Karpas-422 (cell line): ENCODE measurements around the gene LRRK1. TPM values are rescaled to one million over a fixed set of nuclear protein-coding genes. Genes with fewer than 3 reads are reported as not detected.

Source experiments
- DNase-seq: peaks from one replicate; pipeline ENCODE4 v3.0.0-alpha.2; 2015
- H2AFZ ChIP-seq: fragments of 200-600 bp; sonication (generic); 2 replicates; pipeline ENCODE4 v1.6.1; 2014; ENCODE audit warnings: antibody characterized with exemption, low read length, mixed read lengths
- H3K27ac ChIP-seq: fragments of 200-600 bp; sonication (generic); 2 replicates; pipeline ENCODE4 v1.5.1; 2014; ENCODE audit warnings: mild to moderate bottlenecking, low read length, moderate library complexity
- H3K27me3 ChIP-seq: fragments of 200-600 bp; sonication (generic); 2 replicates; pipeline ENCODE4 v1.6.1; 2014; ENCODE audit warnings: low read length, mixed read lengths
- H3K36me3 ChIP-seq: fragments of 200-600 bp; sonication (generic); 2 replicates; pipeline ENCODE4 v1.6.1; 2014; ENCODE audit warnings: low read length, mixed read lengths; ENCODE audit not compliant: insufficient read depth
- H3K4me1 ChIP-seq: fragments of 200-600 bp; sonication (generic); 2 replicates; pipeline ENCODE4 v1.6.1; 2014; ENCODE audit warnings: mild to moderate bottlenecking, low read length, mixed read lengths
- H3K4me2 ChIP-seq: fragments of 200-600 bp; sonication (generic); 2 replicates; pipeline ENCODE4 v1.6.1; 2014; ENCODE audit warnings: low read length, low read depth, mild to moderate bottlenecking; ENCODE audit not compliant: poor library complexity, severe bottlenecking
- H3K4me3 ChIP-seq: fragments of 200-600 bp; sonication (generic); 2 replicates; pipeline ENCODE4 v1.5.1; 2014; ENCODE audit warnings: mild to moderate bottlenecking, antibody characterized with exemption, low read length, mixed read lengths
- H3K79me2 ChIP-seq: fragments of 200-600 bp; sonication (generic); 2 replicates; pipeline ENCODE4 v1.6.1; 2014; ENCODE audit warnings: mild to moderate bottlenecking, low read length, mixed read lengths
- H3K9ac ChIP-seq: fragments of 200-600 bp; sonication (generic); 2 replicates; pipeline ENCODE4 v1.6.0; 2014; ENCODE audit warnings: low read length
- H3K9me2 ChIP-seq: fragments of 200-600 bp; sonication (generic), shearing (Covaris generic); replicated peaks from 2 replicates; pipeline ENCODE4 v1.6.0; 2014; ENCODE audit warnings: mild to moderate bottlenecking, low read length, moderate library complexity; ENCODE audit not compliant: insufficient read depth
- H3K9me3 ChIP-seq: fragments of 300-700, 200-600 bp; sonication (generic); 2 replicates; pipeline ENCODE4 v1.6.1; 2014; ENCODE audit warnings: low read length, mixed read lengths
- H4K20me1 ChIP-seq: fragments of 200-600 bp; sonication (generic); 2 replicates; pipeline ENCODE4 v1.6.1; 2014; ENCODE audit warnings: mild to moderate bottlenecking, antibody characterized with exemption, low read length, low read depth; ENCODE audit not compliant: insufficient read depth
- total RNA-seq: library from RNA; depleted of rRNA; stranded (reverse); fragments of >200 nt; shearing (Covaris generic); gene quantifications from 2 replicates; pipeline ENCODE4 v1.2.3, GENCODE V29; 2014; ENCODE audit warnings: low replicate concordance

The LRRK1 gene
- total RNA-seq, 1 experiment from 2014 or later: 46.6 TPM

- H3K4me3 ChIP-seq: no peak overlapping the region
- H3K27ac ChIP-seq: no peak overlapping the region
- peaks cover 91% of the 10 kb centered on the region for H3K79me2 ChIP-seq
- no peaks in the 10 kb centered on the region for H3K9me3 ChIP-seq
- H3K27me3 ChIP-seq: no peaks in the 10 kb centered on the region
- DNase-seq: no peak
- H3K4me1 ChIP-seq: peaks cover 9% of the 10 kb centered on the region
- H3K36me3 ChIP-seq: peaks cover 97% of the 10 kb centered on the region
- H3K9ac ChIP-seq: no peak overlapping the region
- no peak overlapping the region for H3K4me2 ChIP-seq
- no peaks in the 10 kb centered on the region for H4K20me1 ChIP-seq
- no peaks in the 10 kb centered on the region for H3K9me2 ChIP-seq
- H2AFZ ChIP-seq: no peak overlapping the region
Observed at GRCh38 chr15:101038327-101039003, 119.3 kb downstream of the LRRK1 start.

DNA sequence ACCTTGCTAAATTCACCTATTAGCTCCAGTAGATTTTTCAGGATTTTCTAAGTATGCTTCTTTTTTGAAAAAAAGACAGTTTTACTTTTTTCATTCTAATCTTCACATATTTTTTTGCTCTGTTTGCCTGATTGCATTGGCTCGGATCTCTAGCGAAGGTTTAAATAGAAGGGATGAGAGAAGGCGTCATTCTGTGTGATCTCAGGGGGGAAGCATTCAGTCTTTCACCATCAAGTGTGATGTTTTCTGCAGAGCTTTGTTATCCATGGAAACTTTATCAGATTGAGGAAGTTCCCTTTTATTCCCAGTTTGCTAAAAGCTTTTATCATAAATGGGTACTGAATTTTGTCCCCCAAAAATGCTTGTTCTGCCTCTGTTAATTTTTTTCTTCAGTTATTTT, 120.3 kb downstream of the LRRK1 start:
- no peak overlapping the region for H3K9ac ChIP-seq
- H3K4me2 ChIP-seq: no peak overlapping the region
- H3K27me3 ChIP-seq: no peaks in the 10 kb centered on the region
- no peak overlapping the region for H3K27ac ChIP-seq
- peaks cover 81% of the 10 kb centered on the region for H3K79me2 ChIP-seq
- no peaks in the 10 kb centered on the region for H3K9me2 ChIP-seq
- peaks cover 97% of the 10 kb centered on the region for H3K36me3 ChIP-seq
- H3K4me1 ChIP-seq: no peaks in the 10 kb centered on the region
- H2AFZ ChIP-seq: no peak overlapping the region
- peaks cover 2% of the 10 kb centered on the region; the same call in 1 of the 2 replicates for H4K20me1 ChIP-seq
- no peaks in the 10 kb centered on the region for H3K9me3 ChIP-seq
- no peak for DNase-seq
- no peak overlapping the region for H3K4me3 ChIP-seq

DNA sequence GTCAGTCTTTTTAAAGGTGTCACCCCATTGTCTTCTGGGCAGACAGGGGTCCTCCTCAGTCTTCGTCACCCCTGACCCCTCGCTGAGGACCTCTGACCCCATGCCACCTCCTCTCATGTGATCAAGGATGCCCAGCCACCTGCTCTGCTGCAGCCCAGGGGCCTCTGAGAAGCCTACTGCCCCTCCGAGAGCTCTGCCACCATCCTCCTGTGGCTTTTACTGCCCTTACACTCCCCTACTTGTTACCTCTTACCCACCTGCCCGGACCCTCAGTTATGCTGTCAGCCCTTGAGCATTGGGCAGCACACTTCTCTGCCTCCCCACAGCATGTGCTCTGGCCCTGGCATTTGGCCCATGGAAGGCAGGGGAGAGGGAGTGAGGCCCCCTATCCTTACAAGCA, 123.2 kb downstream of the LRRK1 start:
- Histone ChIP-seq H3K4me1 (no peaks in the 10 kb centered on the region), H4K20me1 (peaks cover 8% of the 10 kb centered on the region), H3K36me3 (peaks cover 97% of the 10 kb centered on the region), H3K9ac (no peak overlapping the region), H3K9me3 (no peaks in the 10 kb centered on the region), H2AFZ (no peak overlapping the region), H3K27me3 (no peaks in the 10 kb centered on the region), H3K4me3 (no peak overlapping the region), H3K4me2 (no peak overlapping the region), H3K79me2 (peaks cover 53% of the 10 kb centered on the region), H3K27ac (no peak overlapping the region), H3K9me2 (no peaks in the 10 kb centered on the region)
- DNase-seq: no peak

- Histone ChIP-seq H3K4me3 (no peak overlapping the region), H3K9me3 (no peaks in the 10 kb centered on the region), H3K27me3 (no peaks in the 10 kb centered on the region), H3K27ac (no peak overlapping the region), H2AFZ (no peak overlapping the region), H3K4me2 (no peak overlapping the region), H3K79me2 (peaks cover 46% of the 10 kb centered on the region), H3K9ac (no peak overlapping the region), H3K36me3 (peaks cover 97% of the 10 kb centered on the region), H3K4me1 (no peaks in the 10 kb centered on the region), H3K9me2 (no peaks in the 10 kb centered on the region), H4K20me1 (peaks cover 8% of the 10 kb centered on the region)
- DNase-seq: no peak
Observed at GRCh38 chr15:101043011-101043410, 123.9 kb downstream of the LRRK1 start.

GRCh38 chr15:101043911-101044624, 124.9 kb downstream of the LRRK1 start:
- H3K79me2 ChIP-seq: peaks cover 37% of the 10 kb centered on the region
- H3K9me2 ChIP-seq: no peaks in the 10 kb centered on the region
- H2AFZ ChIP-seq: no peak overlapping the region
- H3K4me3 ChIP-seq: no peak overlapping the region
- no peaks in the 10 kb centered on the region for H3K27me3 ChIP-seq
- no peak overlapping the region for H3K27ac ChIP-seq
- peaks cover 8% of the 10 kb centered on the region for H4K20me1 ChIP-seq
- H3K9me3 ChIP-seq: no peaks in the 10 kb centered on the region
- H3K4me2 ChIP-seq: no peak overlapping the region
- H3K4me1 ChIP-seq: no peaks in the 10 kb centered on the region
- peaks cover 95% of the 10 kb centered on the region for H3K36me3 ChIP-seq
- no peak overlapping the region for H3K9ac ChIP-seq
- no peak for DNase-seq

GRCh38 chr15:101044625-101045235, 125.6 kb downstream of the LRRK1 start:
- Histone ChIP-seq H3K9me2 (no peaks in the 10 kb centered on the region), H3K79me2 (peaks cover 32% of the 10 kb centered on the region), H3K9ac (no peak overlapping the region), H4K20me1 (peaks cover 8% of the 10 kb centered on the region), H2AFZ (no peak overlapping the region), H3K27me3 (no peaks in the 10 kb centered on the region), H3K36me3 (peaks cover 95% of the 10 kb centered on the region), H3K9me3 (no peaks in the 10 kb centered on the region), H3K27ac (no peak overlapping the region), H3K4me2 (no peak overlapping the region), H3K4me1 (no peaks in the 10 kb centered on the region), H3K4me3 (no peak overlapping the region)
- no peak for DNase-seq

- no peaks in the 10 kb centered on the region for H3K27me3 ChIP-seq
- H4K20me1 ChIP-seq: peaks cover 8% of the 10 kb centered on the region
- H3K79me2 ChIP-seq: peaks cover 29% of the 10 kb centered on the region
- no peak for DNase-seq
- H3K4me2 ChIP-seq: no peak overlapping the region
- no peak overlapping the region for H3K9ac ChIP-seq
- H2AFZ ChIP-seq: no peak overlapping the region
- H3K4me3 ChIP-seq: no peak overlapping the region
- H3K9me2 ChIP-seq: no peaks in the 10 kb centered on the region
- H3K4me1 ChIP-seq: no peaks in the 10 kb centered on the region
- H3K9me3 ChIP-seq: no peaks in the 10 kb centered on the region
- H3K36me3 ChIP-seq: peaks cover 92% of the 10 kb centered on the region
- H3K27ac ChIP-seq: no peak overlapping the region
Observed at GRCh38 chr15:101045236-101045646, 126.1 kb downstream of the LRRK1 start.
